Keratinocyte (primary cell): ENCODE results near the gene TSHZ2. TPM values are rescaled to one million over a fixed set of nuclear protein-coding genes. Genes with fewer than 3 reads are reported as not detected.

Experiments used
- DNase-seq: peaks from one replicate; pipeline ENCODE4 v3.0.0-alpha.2; 2011; ENCODE audit warnings: low read depth, missing footprints, low spot score
- FAIRE-seq: peaks from 2 replicates; lab custom pipeline; 2011; peaks lifted over from hg19 to GRCh38; lab: Jason Lieb, UNC
- H2AFZ ChIP-seq: 2 replicates; pipeline ENCODE4 v1.6.0; 2012; ENCODE audit warnings: low read length, control low read depth, inconsistent platforms; ENCODE audit not compliant: control insufficient read depth
- H3K27ac ChIP-seq: 2 replicates; pipeline ENCODE4 v1.5.1; 2011; ENCODE audit warnings: low read length; ENCODE audit not compliant: control insufficient read depth, insufficient read depth
- H3K27me3 ChIP-seq: 3 replicates; pipeline ENCODE4 v1.6.0; 2011; ENCODE audit warnings: low read length; ENCODE audit not compliant: control insufficient read depth, insufficient read depth; ENCODE audit errors: extremely low read depth
- H3K36me3 ChIP-seq, 2 experiments: 2 replicates in 1 of 2; 3 replicates in 1 of 2; pipeline ENCODE4 v1.5.1; 2011; ENCODE audit warnings: low read length in 2 of 2, mild to moderate bottlenecking in 1 of 2; ENCODE audit not compliant: control insufficient read depth in 2 of 2, insufficient read depth in 2 of 2; ENCODE audit errors: extremely low read depth in 1 of 2
- H3K4me1 ChIP-seq: 3 replicates; pipeline ENCODE4 v1.5.1; 2011; ENCODE audit warnings: low read length; ENCODE audit not compliant: control insufficient read depth, insufficient read depth; ENCODE audit errors: extremely low read depth
- H3K4me2 ChIP-seq: 3 replicates; pipeline ENCODE4 v1.6.0; 2011; ENCODE audit warnings: low read depth, low read length; ENCODE audit not compliant: control insufficient read depth, insufficient read depth; ENCODE audit errors: extremely low read depth
- H3K4me3 ChIP-seq, 3 experiments: fragments of 200-600 bp in 1 of 3; sonication (generic) in 1 of 3; 2 replicates in 2 of 3; 3 replicates in 1 of 3; pipeline ENCODE4 v1.5.1; 2011 to 2016; ENCODE audit warnings: low read length in 3 of 3, mild to moderate bottlenecking in 3 of 3, control low read depth in 2 of 3, inconsistent platforms in 1 of 3, low read depth in 1 of 3, mixed read lengths in 1 of 3, mixed run types in 1 of 3, moderate library complexity in 1 of 3; ENCODE audit not compliant: control insufficient read depth in 2 of 3, insufficient read depth in 2 of 3; ENCODE audit errors: extremely low read depth in 1 of 3
- H3K79me2 ChIP-seq: 2 replicates; pipeline ENCODE4 v1.6.0; 2012; ENCODE audit warnings: low read length; ENCODE audit not compliant: control insufficient read depth, insufficient read depth
- H3K9ac ChIP-seq: 3 replicates; pipeline ENCODE4 v1.6.0; 2011; ENCODE audit warnings: low read length; ENCODE audit not compliant: control insufficient read depth, insufficient read depth; ENCODE audit errors: extremely low read depth
- H3K9me1 ChIP-seq: 3 replicates; pipeline ENCODE4 v1.6.0; 2011; ENCODE audit warnings: low read length; ENCODE audit not compliant: control insufficient read depth, insufficient read depth; ENCODE audit errors: extremely low read depth
- H3K9me3 ChIP-seq: 2 replicates; pipeline ENCODE4 v1.5.1; 2012; ENCODE audit warnings: low read depth, low read length; ENCODE audit not compliant: control insufficient read depth
- H4K20me1 ChIP-seq: 3 replicates; pipeline ENCODE4 v1.6.0; 2011; ENCODE audit warnings: low read length; ENCODE audit not compliant: control insufficient read depth, insufficient read depth; ENCODE audit errors: extremely low read depth
- EZH2 ChIP-seq: IDR thresholded peaks from one replicate; pipeline ENCODE4 v1.6.1; 2012; ENCODE audit warnings: inconsistent platforms, mild to moderate bottlenecking, low read length, moderate library complexity
- dilution Hi-C: fragments of 300-500 bp; cut with MboI; formaldehyde crosslinking; loops from one replicate; pipeline ENCODE4 v1.7.0; 2020; ENCODE audit warnings: low sequenced_read_pairs; ENCODE audit not compliant: extremely low pct_ligation_motif_present
- polyA plus RNA-seq, 5 experiments: library from polyadenylated mRNA; depleted of rRNA in 3 of 5; stranded (reverse) in 3 of 5; stranded (forward) in 1 of 5; unstranded in 1 of 5; fragments of >200 nt; gene quantifications; 1 replicate in 1 of 5; 2 replicates in 3 of 5; 3 replicates in 1 of 5; pipeline versions ENCODE4 v1.2.1 to v1.2.3, GENCODE V29; 2011 to 2012; ENCODE audit warnings: missing spikeins in 2 of 5, low read depth in 1 of 5, low replicate concordance in 1 of 5
- TF ChIP-seq, protein P1 (sequence below), 3 experiments: IDR thresholded peaks in 1 of 3; conservative IDR thresholded peaks in 1 of 3; optimal IDR thresholded peaks in 1 of 3; 2 replicates in 2 of 3; 3 replicates in 1 of 3; pipeline versions ENCODE3 to v1.5.1; 2011; ENCODE audit warnings: low read length in 3 of 3, mild to moderate bottlenecking in 3 of 3, moderate library complexity in 2 of 3, control low read depth in 1 of 3, inconsistent platforms in 1 of 3; ENCODE audit not compliant: insufficient read depth in 2 of 3; ENCODE audit errors: extremely low read depth in 1 of 3

The TSHZ2 gene
- polyA plus RNA-seq, 1 donor (not counting 4 experiments of a cell fraction or from before 2014, with no cell fraction given): 1.1 TPM

DNA sequence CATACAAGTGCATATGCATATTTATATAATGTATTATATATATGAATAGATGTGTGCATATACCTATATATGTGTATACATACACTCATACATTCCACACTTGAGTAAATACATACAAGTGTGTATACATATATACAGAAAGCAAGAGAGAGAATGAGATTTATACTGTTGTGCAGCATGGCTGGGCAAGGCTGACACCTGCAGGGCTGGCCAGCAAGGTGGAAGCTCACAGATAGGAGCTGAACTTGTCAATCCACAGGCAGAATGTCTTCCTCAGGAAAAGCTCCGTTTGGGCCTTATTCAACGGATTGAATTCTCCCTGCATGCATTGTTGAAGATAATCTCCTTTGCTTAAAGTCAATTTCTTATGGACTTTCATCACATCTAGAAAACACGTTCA, 364.7 kb downstream of the TSHZ2 start:
- Histone ChIP-seq H3K4me1 (no peaks in the 10 kb centered on the region), H3K36me3 (no peaks in the 10 kb centered on the region), H4K20me1 (no peaks in the 10 kb centered on the region), H3K9me3 (no peaks in the 10 kb centered on the region), H2AFZ (no peak overlapping the region), H3K4me2 (no peak overlapping the region), H3K27ac (no peak overlapping the region), H3K9me1 (no peaks in the 10 kb centered on the region), H3K27me3 (no peaks in the 10 kb centered on the region), H3K79me2 (no peaks in the 10 kb centered on the region), H3K9ac (no peak overlapping the region), H3K4me3 (no peak overlapping the region)
- dilution Hi-C loops: no loop called here
- FAIRE-seq (no peak), DNase-seq (no peak)
- TF ChIP-seq, protein P1, sequence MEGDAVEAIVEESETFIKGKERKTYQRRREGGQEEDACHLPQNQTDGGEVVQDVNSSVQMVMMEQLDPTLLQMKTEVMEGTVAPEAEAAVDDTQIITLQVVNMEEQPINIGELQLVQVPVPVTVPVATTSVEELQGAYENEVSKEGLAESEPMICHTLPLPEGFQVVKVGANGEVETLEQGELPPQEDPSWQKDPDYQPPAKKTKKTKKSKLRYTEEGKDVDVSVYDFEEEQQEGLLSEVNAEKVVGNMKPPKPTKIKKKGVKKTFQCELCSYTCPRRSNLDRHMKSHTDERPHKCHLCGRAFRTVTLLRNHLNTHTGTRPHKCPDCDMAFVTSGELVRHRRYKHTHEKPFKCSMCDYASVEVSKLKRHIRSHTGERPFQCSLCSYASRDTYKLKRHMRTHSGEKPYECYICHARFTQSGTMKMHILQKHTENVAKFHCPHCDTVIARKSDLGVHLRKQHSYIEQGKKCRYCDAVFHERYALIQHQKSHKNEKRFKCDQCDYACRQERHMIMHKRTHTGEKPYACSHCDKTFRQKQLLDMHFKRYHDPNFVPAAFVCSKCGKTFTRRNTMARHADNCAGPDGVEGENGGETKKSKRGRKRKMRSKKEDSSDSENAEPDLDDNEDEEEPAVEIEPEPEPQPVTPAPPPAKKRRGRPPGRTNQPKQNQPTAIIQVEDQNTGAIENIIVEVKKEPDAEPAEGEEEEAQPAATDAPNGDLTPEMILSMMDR (optimal IDR thresholded peaks at IDR 0.05 in 1 of 3, IDR thresholded peaks at IDR 0.05 in 1 of 3, conservative IDR thresholded peaks at IDR 0.05 in 1 of 3; ENCODE audit: extremely low read depth in 1 of 3, insufficient read depth in 2 of 3, low read length in 3 of 3): peak in 1 of 3 experiments; percentile 28
- TF ChIP-seq EZH2: no peak

DNA sequence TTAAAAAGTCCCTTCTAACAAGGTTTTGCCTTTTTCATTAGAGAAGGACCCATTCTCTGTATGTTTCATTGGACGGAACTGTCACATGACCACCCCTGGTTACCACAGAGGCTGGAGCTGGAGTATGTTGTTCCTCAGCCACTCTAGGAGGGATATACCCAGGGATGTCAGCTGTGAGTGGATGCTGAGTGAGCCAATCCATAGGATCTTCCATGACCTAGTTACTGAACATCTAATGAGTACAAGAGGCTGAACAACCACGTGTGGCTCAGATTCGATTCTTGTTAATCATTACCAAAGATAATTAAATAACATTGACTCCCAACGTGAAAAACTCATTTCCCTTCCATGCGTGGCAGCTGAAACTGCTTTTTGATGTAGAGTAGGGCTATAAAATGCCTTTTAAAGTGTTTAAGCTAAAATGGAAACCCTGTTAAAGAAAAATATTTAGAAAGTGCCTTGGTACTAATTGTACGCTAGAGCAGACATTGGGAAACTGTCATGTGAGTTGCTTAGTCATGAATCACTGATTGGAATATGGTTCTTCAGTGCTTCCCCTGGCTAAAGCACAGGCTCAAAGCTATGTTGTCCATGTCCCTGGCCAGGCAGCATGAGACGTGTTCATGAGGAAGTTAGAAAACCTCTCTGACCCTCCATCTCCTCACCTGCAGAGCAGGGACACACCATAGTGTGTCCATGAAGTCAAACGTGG, 365.4 kb downstream of the TSHZ2 start:
- dilution Hi-C loops: no loop called here
- no peaks in the 10 kb centered on the region for H3K9me3 ChIP-seq
- H4K20me1 ChIP-seq: no peaks in the 10 kb centered on the region
- no peak overlapping the region for H3K4me3 ChIP-seq
- H3K27ac ChIP-seq: no peak overlapping the region
- no peaks in the 10 kb centered on the region for H3K79me2 ChIP-seq
- TF ChIP-seq, protein P1 (optimal IDR thresholded peaks at IDR 0.05 in 1 of 3, IDR thresholded peaks at IDR 0.05 in 1 of 3, conservative IDR thresholded peaks at IDR 0.05 in 1 of 3; ENCODE audit: extremely low read depth in 1 of 3, insufficient read depth in 2 of 3, low read length in 3 of 3): no peak
- no peak for TF ChIP-seq EZH2
- no peak overlapping the region for H2AFZ ChIP-seq
- H3K36me3 ChIP-seq: no peaks in the 10 kb centered on the region
- no peaks in the 10 kb centered on the region for H3K27me3 ChIP-seq
- H3K9ac ChIP-seq: no peak overlapping the region
- no peak for FAIRE-seq
- no peak for DNase-seq
- H3K9me1 ChIP-seq: no peaks in the 10 kb centered on the region
- H3K4me1 ChIP-seq: no peaks in the 10 kb centered on the region
- H3K4me2 ChIP-seq: no peak overlapping the region
